ENCODE results near the gene ZNF322.
"Not testable (repeated sequence)": the region's sequence is repeated elsewhere in the genome, so short reads cannot be mapped to it uniquely, and the experiment has no call there.

ZNF322 gene

GRCh38 chr6:26659042-26659999 is at the start of gene ZNF322:
Gene ZNF322 (minus strand): TSS chr6:26659746. CDS start chr6:26638553, 21,193 bp downstream.
- H3K27ac ChIP-seq, result peak within 1 kb of the TSS; percentile 74

GRCh38 chr6:26705780-26706179 is 46.2 kb upstream of the ZNF322 start:
- not testable (repeated sequence) for DNase-seq (ENCODE audit: low read depth, low spot score); H3K27ac ChIP-seq

More at GRCh38 chr6:26659042-26659999, at the start of gene ZNF322:
- peak; percentile 40 for DNase-seq (ENCODE audit: low read depth, low spot score)

- not testable (repeated sequence) for H3K27ac ChIP-seq
Observed at GRCh38 chr6:26705352-26705751, 45.8 kb upstream of the ZNF322 start.

GRCh38 chr6:26701023-26701747 is 41.6 kb upstream of the ZNF322 start:
- not testable (repeated sequence) for H3K27ac ChIP-seq; DNase-seq (ENCODE audit: low read depth, low spot score)

More at GRCh38 chr6:26705352-26705751, 45.8 kb upstream of the ZNF322 start:
- not testable (repeated sequence) for DNase-seq (ENCODE audit: low read depth, low spot score)

GRCh38 chr6:26697496-26697895 is 38.0 kb upstream of the ZNF322 start:
- not testable (repeated sequence) for DNase-seq (ENCODE audit: low read depth, low spot score); H3K27ac ChIP-seq

GRCh38 chr6:26689324-26689947 is 29.9 kb upstream of the ZNF322 start:
- not testable (repeated sequence) for DNase-seq (ENCODE audit: low read depth, low spot score); H3K27ac ChIP-seq

GRCh38 chr6:26682435-26683042 is 23.0 kb upstream of the ZNF322 start:
- not testable (repeated sequence) for H3K27ac ChIP-seq; DNase-seq (ENCODE audit: low read depth, low spot score)

- H3K27ac ChIP-seq; DNase-seq (ENCODE audit: low read depth, low spot score): not testable (repeated sequence)
Observed at GRCh38 chr6:26673287-26673686, 13.7 kb upstream of the ZNF322 start.

- not testable (repeated sequence) for H3K27ac ChIP-seq; DNase-seq (ENCODE audit: low read depth, low spot score)
Observed at GRCh38 chr6:26670558-26670957, 11.0 kb upstream of the ZNF322 start.

- not testable (repeated sequence) for DNase-seq (ENCODE audit: low read depth, low spot score); H3K27ac ChIP-seq
Observed at GRCh38 chr6:26670003-26670402, 10.5 kb upstream of the ZNF322 start.

- peak overlapping the region; percentile 74 for H3K27ac ChIP-seq
- DNase-seq (ENCODE audit: low read depth, low spot score), result no peak
Observed at GRCh38 chr6:26660000-26660361, 435 bp upstream of the ZNF322 start.

GRCh38 chr6:26657256-26657655 is 2.3 kb downstream of the ZNF322 start:
- no peak for DNase-seq (ENCODE audit: low read depth, low spot score)

GRCh38 chr6:26653007-26653406 is 6.5 kb downstream of the ZNF322 start:
- no peak overlapping the region for H3K27ac ChIP-seq
- DNase-seq (ENCODE audit: low read depth, low spot score), result no peak

More at GRCh38 chr6:26657256-26657655, 2.3 kb downstream of the ZNF322 start:
- no peak overlapping the region for H3K27ac ChIP-seq

- no peak overlapping the region for H3K27ac ChIP-seq
- no peak for DNase-seq (ENCODE audit: low read depth, low spot score)
Observed at GRCh38 chr6:26651133-26651781, 8.3 kb downstream of the ZNF322 start.

GRCh38 chr6:26646074-26646473 is 13.5 kb downstream of the ZNF322 start:
- H3K27ac ChIP-seq, result no peak overlapping the region
- DNase-seq (ENCODE audit: low read depth, low spot score), result no peak

GRCh38 chr6:26640806-26641205 is 18.7 kb downstream of the ZNF322 start:
- no peak for DNase-seq (ENCODE audit: low read depth, low spot score)
- no peak overlapping the region for H3K27ac ChIP-seq

GRCh38 chr6:26629359-26629758 is 30.2 kb downstream of the ZNF322 start:
- no peak for DNase-seq (ENCODE audit: low read depth, low spot score)
- no peak overlapping the region for H3K27ac ChIP-seq

GRCh38 chr6:26627843-26628242 is 31.7 kb downstream of the ZNF322 start:
- H3K27ac ChIP-seq, result no peak overlapping the region
- no peak for DNase-seq (ENCODE audit: low read depth, low spot score)

GRCh38 chr6:26624557-26624956 is 35.0 kb downstream of the ZNF322 start:
- no peak overlapping the region for H3K27ac ChIP-seq
- DNase-seq (ENCODE audit: low read depth, low spot score), result no peak

Data from epithelial cell of prostate (primary cell).